ENCODE measurements around the gene KIAA1614.

Gene KIAA1614

DNA sequence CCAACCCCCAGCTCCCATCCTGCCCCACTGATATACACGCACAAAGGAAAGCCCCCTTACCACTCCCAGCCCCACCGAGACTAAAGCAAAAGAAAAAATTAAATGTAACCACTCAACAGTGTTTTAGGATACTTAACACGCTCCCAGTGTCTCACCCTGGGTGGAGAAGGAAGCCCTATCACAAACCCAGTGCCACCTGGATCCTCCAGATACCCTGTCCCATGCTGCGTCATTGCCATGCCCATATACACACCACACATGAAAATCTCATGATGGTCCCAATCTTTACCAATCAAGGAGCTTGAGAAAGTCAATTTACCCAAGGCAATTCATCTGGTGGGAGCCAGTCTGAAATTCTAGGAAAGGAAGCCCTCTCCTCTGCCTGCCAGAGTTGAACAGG lies 11.2 kb downstream of the KIAA1614 start:
- TF ChIP-seq CTCF (IDR thresholded peaks at IDR 0.05; ENCODE audit: low read length, missing control alignments), result no peak
- no peak overlapping the region for H3K4me3 ChIP-seq (replicated peaks; ENCODE audit: low read depth, low read length)
- DNase-seq (ENCODE audit: low read depth), result no peak

DNA sequence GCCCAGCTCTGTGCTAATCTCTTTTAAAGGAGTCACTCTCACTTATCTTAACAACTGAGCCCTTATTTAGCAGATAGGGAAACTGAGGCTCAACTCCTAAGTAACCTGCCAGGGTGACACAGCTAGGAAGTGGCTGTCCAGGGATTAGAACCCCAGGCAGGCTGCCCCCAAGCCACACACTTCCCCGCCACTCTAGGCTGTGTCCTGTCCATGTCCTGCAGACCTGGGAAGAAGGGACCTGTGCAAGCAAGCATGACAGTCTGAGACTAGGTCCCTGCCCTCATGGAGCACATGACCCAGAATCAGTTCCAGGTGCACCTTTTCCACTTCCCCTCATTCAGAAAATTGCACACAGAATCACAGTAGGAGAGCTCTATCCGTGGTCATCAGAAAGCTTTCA lies 12.2 kb downstream of the KIAA1614 start:
- no peak overlapping the region for H3K4me3 ChIP-seq (replicated peaks; ENCODE audit: low read depth, low read length)
- no peak for TF ChIP-seq CTCF (IDR thresholded peaks at IDR 0.05; ENCODE audit: low read length, missing control alignments)
- DNase-seq (ENCODE audit: low read depth), result no peak

GRCh38 chr1:180925471-180926051 lies 12.9 kb downstream of the KIAA1614 start:
- TF ChIP-seq CTCF (IDR thresholded peaks at IDR 0.05; ENCODE audit: low read length, missing control alignments), result no peak
- no peak overlapping the region for H3K4me3 ChIP-seq (replicated peaks; ENCODE audit: low read depth, low read length)
- DNase-seq (ENCODE audit: low read depth), result no peak

- DNase-seq (ENCODE audit: low read depth), result peak; percentile 68
- H3K4me3 ChIP-seq (replicated peaks; ENCODE audit: low read depth, low read length), result no peak overlapping the region
- no peak for TF ChIP-seq CTCF (IDR thresholded peaks at IDR 0.05; ENCODE audit: low read length, missing control alignments)
Observed at GRCh38 chr1:180926164-180926981, 13.7 kb downstream of the KIAA1614 start.

GRCh38 chr1:180927348-180927747 lies 14.7 kb downstream of the KIAA1614 start:
- H3K4me3 ChIP-seq (replicated peaks; ENCODE audit: low read depth, low read length), result no peak overlapping the region
- no peak for DNase-seq (ENCODE audit: low read depth)
- no peak for TF ChIP-seq CTCF (IDR thresholded peaks at IDR 0.05; ENCODE audit: low read length, missing control alignments)

- TF ChIP-seq CTCF (IDR thresholded peaks at IDR 0.05; ENCODE audit: low read length, missing control alignments), result no peak
- peak; percentile 7 for DNase-seq (ENCODE audit: low read depth)
- no peak overlapping the region for H3K4me3 ChIP-seq (replicated peaks; ENCODE audit: low read depth, low read length)
Observed at GRCh38 chr1:180927841-180928240, 15.1 kb downstream of the KIAA1614 start.

Data from fibroblast of pulmonary artery (primary cell).